HG02938 (cell line): ENCODE data around the gene RIMS1.
A peak's percentile ranks its signal among the peaks of the same experiment; 100 is the strongest.
"Not testable (repeated sequence)": the region's sequence is repeated elsewhere in the genome, so short reads cannot be mapped to it uniquely, and the experiment has no call there.

ENCODE experiments used
- ATAC-seq: cut with Tn5 transposase; IDR thresholded peaks from one replicate; pipeline ENCODE4 v1.9.1; 2021; ENCODE audit warnings: mild to moderate bottlenecking, moderate library complexity; ENCODE audit not compliant: unreplicated experiment

The RIMS1 gene

DNA sequence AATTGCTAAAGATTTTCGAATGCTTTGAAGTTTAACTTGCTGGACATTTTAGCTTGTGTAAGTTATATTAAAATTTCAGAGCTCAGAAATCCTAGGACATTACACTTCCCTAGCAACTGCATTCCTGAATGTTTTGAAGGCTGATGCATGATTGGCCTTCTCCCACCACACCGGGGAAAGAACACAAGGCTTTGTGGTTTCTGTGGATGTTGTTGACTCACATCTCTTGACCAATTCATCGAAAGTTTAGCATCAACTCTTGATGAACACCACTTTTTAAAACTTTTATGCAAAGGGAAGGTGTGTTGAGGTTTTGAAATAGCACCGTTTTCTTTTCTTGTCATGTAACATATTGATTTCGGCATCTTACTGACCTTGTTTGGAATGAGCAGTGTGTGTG is 81.1 kb downstream of the RIMS1 start:
- no peak for ATAC-seq

DNA sequence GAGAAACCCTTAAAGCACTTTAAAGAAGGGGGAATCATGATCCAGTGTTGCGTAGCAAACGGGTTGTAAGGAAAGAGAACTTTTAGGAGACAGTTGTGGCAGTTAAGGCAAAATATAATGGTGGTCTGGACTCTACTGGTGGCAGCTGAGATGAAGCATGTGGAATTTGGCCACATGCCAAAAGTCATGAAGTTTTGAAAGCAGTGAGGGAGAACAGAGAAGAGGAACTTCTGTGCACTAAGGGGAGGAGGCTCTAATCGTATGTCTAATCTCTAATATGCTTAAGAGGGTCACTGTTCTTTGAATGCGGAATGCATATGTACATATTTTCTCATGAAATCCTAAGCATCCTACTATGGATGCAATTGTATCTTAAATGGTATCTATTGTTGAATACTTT is 91.5 kb downstream of the RIMS1 start:
- ATAC-seq = no peak

GRCh38 chr6:71979911-71980310 is 93.6 kb downstream of the RIMS1 start:
- ATAC-seq = no peak

DNA sequence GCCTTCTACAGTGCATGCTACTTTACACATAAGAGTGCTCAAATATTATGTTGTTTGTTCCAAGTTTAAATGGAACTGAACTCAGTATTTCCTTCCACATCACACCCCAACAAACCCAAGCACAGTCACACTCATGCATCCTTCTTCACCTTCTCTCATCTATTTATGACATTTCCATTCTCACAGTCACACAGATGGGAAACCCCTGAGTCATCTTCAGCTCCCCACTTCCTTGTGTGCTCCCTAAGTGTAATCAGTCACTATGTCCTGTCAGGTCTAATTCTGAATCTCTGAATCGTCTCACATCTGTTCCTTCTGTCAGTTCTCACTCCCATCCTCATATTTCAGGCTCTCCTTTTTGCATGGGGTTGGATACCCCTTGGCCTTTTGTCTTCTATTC is 96.0 kb downstream of the RIMS1 start:
- ATAC-seq = peak; percentile 93

DNA sequence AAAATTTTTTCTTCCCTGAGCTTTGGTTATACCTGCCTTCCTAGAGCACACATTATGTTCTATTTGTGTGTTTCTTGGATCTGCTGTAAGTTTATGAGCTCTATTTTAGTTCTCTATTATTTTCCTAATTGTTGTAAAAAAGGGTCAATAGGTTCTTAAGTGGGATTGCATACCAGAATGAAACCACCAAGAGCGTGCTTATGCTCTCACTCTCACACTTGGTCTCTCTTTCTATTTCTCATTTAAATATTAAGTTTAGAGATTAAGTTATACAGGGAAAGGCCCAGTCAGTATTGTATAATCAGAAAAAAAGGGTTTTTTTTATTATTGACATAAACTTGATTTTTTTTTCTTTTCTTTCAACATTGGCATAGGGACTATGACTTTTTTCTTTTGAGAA is 96.8 kb downstream of the RIMS1 start:
- ATAC-seq = peak; percentile 41

DNA sequence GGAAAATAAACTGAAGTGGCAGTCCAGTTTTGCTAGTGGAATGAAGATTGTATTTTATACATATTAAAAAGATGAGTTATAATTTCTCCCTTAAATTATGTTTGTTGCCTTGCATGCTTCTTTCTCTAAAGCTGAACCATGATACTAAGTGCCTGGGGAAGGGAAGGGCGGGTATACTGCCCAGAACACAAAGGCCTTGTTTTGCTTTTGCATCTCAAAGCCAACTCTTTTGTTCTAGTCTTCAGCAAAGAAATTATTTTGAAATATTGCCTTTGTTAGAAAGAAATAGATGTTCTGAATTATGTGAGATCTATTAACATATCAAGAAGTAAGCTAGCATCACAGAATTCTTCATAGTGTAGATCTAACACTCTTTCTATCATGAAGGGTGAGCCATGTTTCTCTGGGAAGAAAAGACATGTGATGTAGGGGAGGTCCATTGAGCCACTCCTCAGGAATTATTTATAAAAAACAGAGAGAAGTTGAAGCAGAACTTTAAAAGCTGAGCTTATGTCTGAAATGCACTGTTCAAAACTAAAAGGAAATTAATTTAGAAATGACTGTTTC is 108.4 kb downstream of the RIMS1 start:
- ATAC-seq = no peak

- ATAC-seq = no peak
Observed at GRCh38 chr6:71997341-71997740, 111.0 kb downstream of the RIMS1 start.

DNA sequence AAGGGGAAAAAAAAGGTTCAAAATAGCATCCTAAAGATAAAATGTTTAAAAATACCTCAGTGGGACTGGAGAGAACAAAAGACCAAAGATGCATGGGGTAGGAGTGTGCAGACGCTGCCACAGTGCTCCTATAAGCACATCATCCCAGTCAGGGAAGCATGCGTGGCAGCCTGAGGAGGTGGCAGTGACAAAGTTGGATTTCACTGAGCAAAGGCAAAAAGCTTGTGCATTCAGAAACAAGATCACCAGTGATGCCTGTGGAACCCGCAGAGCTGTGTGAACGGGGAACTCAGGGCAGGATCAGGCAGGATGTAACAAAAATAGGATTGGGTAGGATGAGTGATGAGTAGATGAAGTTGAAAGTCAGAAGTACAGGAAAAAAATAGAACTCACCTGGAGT is 116.1 kb downstream of the RIMS1 start:
- no peak for ATAC-seq

- ATAC-seq = not testable (repeated sequence)
Observed at GRCh38 chr6:72006591-72006990, 120.2 kb downstream of the RIMS1 start.

DNA sequence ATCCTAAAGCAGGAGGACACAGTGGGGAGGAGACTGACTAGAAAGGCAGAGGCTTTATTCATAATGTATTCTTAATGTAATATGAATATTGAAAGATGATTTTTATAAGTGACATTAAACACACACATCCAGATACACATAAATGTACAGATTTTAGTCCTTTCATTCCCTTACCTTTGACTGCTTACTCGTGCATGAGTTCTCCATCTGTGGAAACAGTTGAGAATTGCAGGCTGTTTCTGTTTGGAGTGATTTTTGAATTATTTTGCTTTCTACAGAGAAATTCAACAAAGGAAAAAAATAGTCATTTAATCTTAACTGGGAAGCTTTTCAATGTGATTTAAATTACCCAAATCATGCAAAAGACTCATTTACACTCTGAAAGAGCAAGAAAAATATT is 136.5 kb downstream of the RIMS1 start:
- no peak for ATAC-seq

DNA sequence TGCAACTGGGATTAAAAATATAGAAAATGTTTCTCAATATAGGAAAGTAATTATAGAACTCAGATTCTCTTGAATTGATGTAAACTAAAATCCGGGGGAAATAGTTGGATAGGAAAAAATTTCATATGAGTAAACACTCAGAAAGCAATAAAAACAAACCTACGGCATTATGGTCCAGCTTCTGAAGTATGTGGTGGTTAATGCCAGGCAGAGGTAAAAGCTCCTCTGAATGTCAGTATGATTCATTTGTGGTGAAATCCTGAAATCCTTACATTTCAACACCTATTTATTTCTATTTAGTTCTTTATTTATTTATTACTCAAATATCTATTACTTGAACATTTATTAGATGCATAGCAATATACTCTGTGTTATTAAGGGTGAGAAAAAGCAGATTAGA is 145.1 kb downstream of the RIMS1 start:
- no peak for ATAC-seq

GRCh38 chr6:72032086-72032485 is 145.7 kb downstream of the RIMS1 start:
- no peak for ATAC-seq

GRCh38 chr6:72035486-72035885 is 149.1 kb downstream of the RIMS1 start:
- no peak for ATAC-seq

GRCh38 chr6:72035966-72036365 is 149.6 kb downstream of the RIMS1 start:
- no peak for ATAC-seq

DNA sequence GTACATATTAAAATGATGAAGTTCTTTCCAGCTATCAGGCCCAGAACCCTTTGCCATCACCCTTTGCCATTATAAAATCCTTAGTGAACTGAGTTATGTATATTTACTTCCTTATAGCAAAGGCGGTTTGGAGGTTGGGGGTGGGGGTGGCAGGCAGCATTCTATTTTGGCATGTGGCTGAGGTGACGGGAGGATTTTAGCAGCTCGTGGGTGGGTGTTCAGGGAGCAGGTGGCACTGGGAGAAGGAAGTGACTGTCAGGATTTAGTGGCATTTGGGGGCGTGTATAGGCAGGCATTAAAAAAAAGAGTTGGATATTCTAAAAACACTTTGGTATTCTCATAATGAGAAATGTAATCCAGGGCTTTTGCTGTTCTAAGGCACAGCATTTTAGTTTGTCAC is 150.7 kb downstream of the RIMS1 start:
- ATAC-seq = no peak

- no peak for ATAC-seq
Observed at GRCh38 chr6:72040111-72040510, 153.8 kb downstream of the RIMS1 start.

DNA sequence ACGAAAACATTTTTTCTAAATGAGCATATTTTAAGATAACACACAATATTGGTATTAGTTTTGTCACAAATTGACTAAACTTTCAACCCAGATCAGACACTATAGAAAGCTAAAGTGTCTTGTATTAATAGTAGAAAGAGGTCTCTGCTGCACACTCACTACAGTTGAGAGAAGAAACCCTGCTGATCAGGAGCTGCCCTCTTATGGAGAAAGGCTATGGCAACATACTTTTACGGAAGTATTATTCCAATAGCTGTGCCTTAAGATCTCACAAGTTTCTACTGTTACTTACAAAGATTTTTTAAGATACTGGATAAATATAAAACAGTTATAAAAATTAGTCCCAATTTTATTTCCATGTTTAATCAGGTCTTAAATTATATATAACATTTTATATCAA is 155.7 kb downstream of the RIMS1 start:
- ATAC-seq = no peak

DNA sequence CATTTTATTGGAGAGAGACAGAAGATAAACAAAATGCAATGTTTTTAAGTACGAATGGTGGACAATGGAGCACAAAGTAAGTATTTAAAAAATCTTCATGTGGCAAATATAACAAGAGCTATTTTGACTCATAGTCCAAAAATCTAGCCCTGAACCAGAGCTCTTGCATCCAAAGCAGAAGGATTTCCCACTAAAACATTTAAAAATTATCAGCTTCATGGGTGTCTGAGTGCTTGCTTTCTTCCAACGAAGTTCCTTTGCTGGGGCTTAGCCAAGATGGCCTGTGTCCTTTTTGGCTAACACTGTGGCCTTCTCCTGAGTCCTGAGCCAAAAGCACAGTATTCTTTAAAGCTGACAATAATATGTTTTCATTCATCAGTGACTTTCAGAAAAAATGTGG is 161.7 kb downstream of the RIMS1 start:
- ATAC-seq = no peak

DNA sequence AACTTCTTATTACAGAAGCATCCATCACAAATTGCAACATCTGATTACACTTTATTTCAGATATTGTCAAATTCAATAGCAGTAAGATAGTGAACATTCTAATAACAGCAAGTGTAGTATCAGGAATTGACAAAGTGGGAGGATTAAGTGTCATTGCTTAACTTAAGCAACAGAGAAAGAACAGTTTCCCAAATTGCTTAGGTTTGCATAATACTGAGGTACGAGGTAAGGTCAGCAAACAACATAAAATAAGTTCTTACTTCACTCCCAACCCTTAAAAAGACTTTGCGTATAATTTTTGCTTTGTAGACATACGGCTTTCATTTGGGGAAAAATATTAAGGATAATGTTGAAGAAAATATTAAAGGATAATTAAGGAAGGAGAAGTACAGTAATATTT is 163.0 kb downstream of the RIMS1 start:
- no peak for ATAC-seq

DNA sequence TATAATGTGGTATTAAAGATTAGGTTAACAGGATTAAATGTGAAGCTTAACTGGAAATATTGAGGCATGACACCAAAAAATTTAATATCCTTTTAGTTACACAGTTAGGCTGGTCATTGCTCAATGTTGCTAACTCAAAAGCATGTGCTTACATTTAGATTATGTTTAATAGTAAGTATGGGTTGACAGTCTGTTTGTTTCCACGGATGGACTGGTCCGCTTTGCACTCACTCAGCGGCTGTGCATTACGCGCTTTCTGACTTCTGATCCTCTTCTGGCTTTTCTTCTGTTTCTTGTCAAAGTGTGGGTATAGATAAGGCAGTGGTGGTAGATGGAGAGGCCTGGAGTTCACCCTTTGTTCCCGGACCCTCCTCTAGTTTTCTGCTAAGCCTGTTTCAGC is 174.9 kb downstream of the RIMS1 start:
- no peak for ATAC-seq

GRCh38 chr6:72064399-72064975 is 178.1 kb downstream of the RIMS1 start:
- no peak for ATAC-seq

GRCh38 chr6:72078096-72078495 is 191.7 kb downstream of the RIMS1 start:
- no peak for ATAC-seq

DNA sequence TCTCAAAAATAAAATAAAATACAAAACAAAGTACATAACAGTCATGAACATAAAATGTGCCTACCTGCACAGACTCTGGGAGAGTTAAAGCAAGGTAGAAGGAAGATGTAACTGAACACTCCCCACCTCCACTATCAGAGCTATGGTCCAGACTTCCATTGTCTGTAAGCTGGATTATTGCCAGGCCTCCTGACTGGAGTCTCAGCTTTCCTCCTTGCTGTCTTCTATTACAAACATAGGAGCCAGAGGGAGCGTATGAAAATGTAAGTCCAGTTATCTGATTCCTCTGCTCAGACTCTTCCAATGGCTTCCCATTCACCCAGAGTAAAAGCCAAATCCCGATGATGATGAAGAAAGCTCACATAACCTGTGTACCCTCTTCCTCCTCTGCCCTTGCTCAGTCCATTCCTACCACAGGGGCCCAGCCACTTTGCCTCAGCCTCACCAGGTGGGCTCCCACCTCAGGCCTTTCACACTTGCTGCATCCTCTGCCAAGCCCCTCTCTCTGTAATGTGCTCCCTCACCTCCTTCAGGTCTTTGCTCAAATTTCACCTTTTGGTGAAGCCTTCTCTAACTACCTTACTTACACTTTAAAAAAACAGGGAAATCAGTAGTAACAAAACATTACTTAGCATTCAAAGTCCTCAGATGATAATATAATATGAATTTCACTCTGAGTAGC is 194.1 kb downstream of the RIMS1 start:
- no peak for ATAC-seq
